ENCODE data around the gene GJB6. TPM values are rescaled to one million over a fixed set of nuclear protein-coding genes. Genes with fewer than 3 reads are reported as not detected.
A peak's percentile ranks its signal among the peaks of the same experiment; 100 is the strongest.

The GJB6 gene
- total RNA-seq, 2 experiments from 2014 or later: 2.3 to 3.3 TPM

DNA sequence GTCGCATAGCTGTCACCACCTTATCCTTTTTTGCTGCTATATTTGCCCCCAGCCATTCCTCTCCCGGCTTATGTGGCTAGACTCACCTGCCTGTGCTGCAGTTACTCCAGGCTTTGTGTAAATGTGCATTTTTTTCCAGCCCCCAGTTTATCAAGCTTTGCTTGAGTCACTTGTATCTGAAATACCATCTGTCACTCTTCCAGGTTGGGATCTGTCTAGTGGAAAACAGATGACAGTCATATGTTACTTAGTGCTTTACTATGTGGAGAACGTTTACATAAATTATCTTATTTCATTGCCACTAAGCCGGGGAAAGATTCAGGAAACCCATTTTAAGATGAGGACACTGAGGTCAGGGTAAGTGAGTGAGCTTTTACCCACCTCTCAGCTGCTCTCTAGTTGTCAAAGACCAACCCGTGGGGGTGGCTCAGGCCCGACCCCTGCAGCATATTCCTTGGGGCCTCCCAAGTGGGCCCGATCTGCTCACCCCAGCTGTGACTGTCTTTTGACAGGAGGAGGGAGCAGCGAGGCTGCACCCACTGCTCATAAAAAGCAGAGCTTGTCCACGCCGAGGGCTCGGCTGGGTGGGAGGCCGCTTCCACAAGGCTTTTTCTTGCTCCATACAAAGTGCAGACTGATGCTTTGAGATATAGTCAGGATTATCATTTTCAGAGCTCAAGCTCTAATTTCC lies 46.6 kb downstream of the GJB6 start:
- CTCF ChIA-PET: interaction anchor here (1.1 to 4.3 kb wide), 4 partner anchors 11 to 739 kb away, joined by 3 to 36 read pairs (median 4); no protein-coding TSS in a partner anchor
- Mint-ChIP-seq H3K27ac (no peak overlapping the region), H3K4me3 (no peak overlapping the region), H3K4me1 (ENCODE audit: low read depth) (peaks cover 2% of the 10 kb centered on the region), H3K27me3 (peaks cover 23% of the 10 kb centered on the region), H3K36me3 (ENCODE audit: low read depth) (no peaks in the 10 kb centered on the region), H3K9me3 (no peaks in the 10 kb centered on the region)
- DNase-seq (no peak), ATAC-seq (no peak)
- POLR2A ChIA-PET: no interaction called here
- TF ChIP-seq, protein P1, sequence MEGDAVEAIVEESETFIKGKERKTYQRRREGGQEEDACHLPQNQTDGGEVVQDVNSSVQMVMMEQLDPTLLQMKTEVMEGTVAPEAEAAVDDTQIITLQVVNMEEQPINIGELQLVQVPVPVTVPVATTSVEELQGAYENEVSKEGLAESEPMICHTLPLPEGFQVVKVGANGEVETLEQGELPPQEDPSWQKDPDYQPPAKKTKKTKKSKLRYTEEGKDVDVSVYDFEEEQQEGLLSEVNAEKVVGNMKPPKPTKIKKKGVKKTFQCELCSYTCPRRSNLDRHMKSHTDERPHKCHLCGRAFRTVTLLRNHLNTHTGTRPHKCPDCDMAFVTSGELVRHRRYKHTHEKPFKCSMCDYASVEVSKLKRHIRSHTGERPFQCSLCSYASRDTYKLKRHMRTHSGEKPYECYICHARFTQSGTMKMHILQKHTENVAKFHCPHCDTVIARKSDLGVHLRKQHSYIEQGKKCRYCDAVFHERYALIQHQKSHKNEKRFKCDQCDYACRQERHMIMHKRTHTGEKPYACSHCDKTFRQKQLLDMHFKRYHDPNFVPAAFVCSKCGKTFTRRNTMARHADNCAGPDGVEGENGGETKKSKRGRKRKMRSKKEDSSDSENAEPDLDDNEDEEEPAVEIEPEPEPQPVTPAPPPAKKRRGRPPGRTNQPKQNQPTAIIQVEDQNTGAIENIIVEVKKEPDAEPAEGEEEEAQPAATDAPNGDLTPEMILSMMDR (IDR thresholded peaks at IDR 0.05): no peak
- intact Hi-C loops (cut with micrococcal nuclease): loop anchor here (10.0 kb wide), 1 partner anchor 739 kb away; no protein-coding TSS in a partner anchor

DNA sequence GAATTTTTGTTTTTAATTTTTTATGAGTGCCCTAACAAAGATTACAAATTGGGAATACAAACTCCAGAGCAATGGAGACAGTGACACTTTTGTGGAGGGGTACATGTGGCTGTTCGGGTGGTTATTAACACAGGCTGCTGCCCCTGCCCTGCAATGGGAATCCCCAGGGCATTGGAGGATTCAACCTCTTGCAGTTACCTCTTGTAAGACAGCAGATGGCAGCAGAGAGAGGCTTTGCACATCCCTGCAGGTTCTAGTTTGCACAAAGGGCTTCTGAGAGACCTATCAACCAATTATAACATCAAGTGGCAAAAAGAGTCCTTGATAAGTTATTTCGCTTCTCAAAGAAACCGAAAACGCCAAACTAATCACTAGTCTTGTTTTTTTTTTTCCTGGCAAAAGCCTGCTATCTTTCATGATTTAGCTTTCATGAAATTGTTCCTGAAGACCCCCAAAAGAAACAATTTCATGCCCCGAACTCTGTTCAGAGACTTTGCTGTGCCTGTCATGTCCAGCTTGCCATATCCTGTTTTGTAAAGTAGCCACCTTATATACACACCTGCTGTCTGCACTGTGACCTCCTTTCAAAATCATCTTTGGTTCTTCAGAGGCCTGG lies 49.8 kb downstream of the GJB6 start:
- no peaks in the 10 kb centered on the region for H3K36me3 Mint-ChIP-seq (ENCODE audit: low read depth)
- CTCF ChIA-PET: interaction anchor here (0.8 to 2.2 kb wide), 12 partner anchors 9 to 311 kb away, joined by 3 to 13 read pairs (median 4); partner anchors contain the start of genes GJA3 and GJB2
- POLR2A ChIA-PET: no interaction called here
- H3K27ac Mint-ChIP-seq: no peak overlapping the region
- DNase-seq (peak; percentile 58), ATAC-seq (peak; percentile 100)
- H3K9me3 Mint-ChIP-seq: no peaks in the 10 kb centered on the region
- H3K4me3 Mint-ChIP-seq: no peak overlapping the region
- TF ChIP-seq, protein P1 (IDR thresholded peaks at IDR 0.05): peak; percentile 86
- peaks cover 34% of the 10 kb centered on the region for H3K27me3 Mint-ChIP-seq
- H3K4me1 Mint-ChIP-seq (ENCODE audit: low read depth): no peaks in the 10 kb centered on the region
- intact Hi-C loops (cut with micrococcal nuclease): loop anchor here (10.0 kb wide), 1 partner anchor 742 kb away; no protein-coding TSS in a partner anchor

DNA sequence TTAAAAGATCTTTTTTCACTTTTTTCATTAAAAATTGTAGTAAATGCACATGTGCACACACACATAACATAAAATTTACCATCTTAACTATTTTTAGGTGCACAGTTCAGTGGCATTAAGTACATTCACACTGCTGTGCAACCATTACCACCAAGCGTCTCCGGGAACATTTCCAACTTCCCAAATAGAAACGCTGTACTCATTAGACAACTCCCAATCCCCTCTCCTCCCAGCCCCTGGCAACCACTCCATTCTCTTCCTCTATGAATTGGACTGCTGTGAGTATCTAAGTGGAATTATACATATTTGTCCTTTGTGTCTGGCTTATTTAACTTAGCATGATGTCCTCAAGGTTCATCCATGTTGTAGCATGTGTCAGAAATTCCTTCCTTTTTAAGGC lies 50.9 kb downstream of the GJB6 start:
- ChIA-PET CTCF (interaction anchor here (0.9 to 2.2 kb wide), 5 partner anchors 10 to 312 kb away, joined by 3 to 13 read pairs (median 4); partner anchors contain the start of gene GJB2), POLR2A (no interaction called here)
- Mint-ChIP-seq H3K27me3 (peaks cover 40% of the 10 kb centered on the region), H3K27ac (no peak overlapping the region), H3K9me3 (no peaks in the 10 kb centered on the region), H3K4me3 (no peak overlapping the region), H3K4me1 (ENCODE audit: low read depth) (no peaks in the 10 kb centered on the region), H3K36me3 (ENCODE audit: low read depth) (no peaks in the 10 kb centered on the region)
- DNase-seq: no peak
- ATAC-seq: no peak
- intact Hi-C loops (cut with micrococcal nuclease): loop anchor here (10.0 kb wide), 1 partner anchor 744 kb away; no protein-coding TSS in a partner anchor
- TF ChIP-seq, protein P1 (IDR thresholded peaks at IDR 0.05): no peak

DNA sequence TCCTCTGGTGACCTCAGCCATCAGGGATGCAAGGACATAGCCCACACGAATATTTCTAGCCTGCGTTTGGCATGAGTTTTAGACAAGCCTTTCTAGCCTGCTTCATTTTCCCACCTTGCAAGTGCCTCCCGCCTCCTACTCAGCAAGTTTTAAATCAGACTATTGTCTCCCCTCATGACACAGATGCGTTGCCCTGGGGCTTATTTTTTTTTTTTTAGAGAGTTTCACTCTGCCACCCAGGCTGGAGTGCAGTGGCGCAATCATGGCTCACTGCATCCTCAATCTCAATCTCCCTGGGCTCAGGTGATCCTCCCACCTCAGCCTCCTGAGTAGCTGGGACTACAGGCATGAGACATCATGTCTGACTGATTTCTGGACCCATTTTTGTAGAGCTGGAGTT lies 54.0 kb downstream of the GJB6 start:
- DNase-seq (no peak), ATAC-seq (no peak)
- no peaks in the 10 kb centered on the region for H3K9me3 Mint-ChIP-seq
- H3K27me3 Mint-ChIP-seq: peaks cover 59% of the 10 kb centered on the region
- intact Hi-C loops (cut with micrococcal nuclease): no loop called here
- no peak overlapping the region for H3K4me3 Mint-ChIP-seq
- CTCF ChIA-PET: no interaction called here
- H3K4me1 Mint-ChIP-seq (ENCODE audit: low read depth): peaks cover 23% of the 10 kb centered on the region
- TF ChIP-seq, protein P1 (IDR thresholded peaks at IDR 0.05): no peak
- no peaks in the 10 kb centered on the region for H3K36me3 Mint-ChIP-seq (ENCODE audit: low read depth)
- no peak overlapping the region for H3K27ac Mint-ChIP-seq
- POLR2A ChIA-PET: no interaction called here
